ENCODE measurements around the gene CD40LG.
A peak's percentile ranks its signal among the peaks of the same experiment; 100 is the strongest.

Gene CD40LG

GRCh38 chrX:136671006-136671610 lies 23.1 kb downstream of the CD40LG start:
- H3K27me3 ChIP-seq (ENCODE audit: insufficient read depth, low read length, poor library complexity), result no peaks in the 10 kb centered on the region
- H3K23ac ChIP-seq (ENCODE audit: low read length), result no peak overlapping the region
- no peak overlapping the region for H2AK5ac ChIP-seq (ENCODE audit: low read length)
- H2BK15ac ChIP-seq (replicated peaks; ENCODE audit: low read depth), result no peak overlapping the region
- H3K4ac ChIP-seq (ENCODE audit: low read depth, low read length), result no peak overlapping the region
- no peaks in the 10 kb centered on the region for H3K36me3 ChIP-seq (ENCODE audit: control insufficient read depth, insufficient read depth, low read length)
- no peaks in the 10 kb centered on the region for H3K79me2 ChIP-seq (ENCODE audit: control insufficient read depth, insufficient read depth, low read length)
- no peak overlapping the region for H3K27ac ChIP-seq (ENCODE audit: low read depth, low read length)
- H3K4me1 ChIP-seq (ENCODE audit: control insufficient read depth, low read depth, low read length), result no peaks in the 10 kb centered on the region
- H4K5ac ChIP-seq (ENCODE audit: low read length), result no peak overlapping the region
- H3K9ac ChIP-seq (ENCODE audit: low read length), result no peak overlapping the region
- H3K4me3 ChIP-seq (ENCODE audit: low read length), result no peak overlapping the region
- H3K79me1 ChIP-seq (ENCODE audit: low read length), result no peaks in the 10 kb centered on the region
- H2BK5ac ChIP-seq (ENCODE audit: low read length), result no peak overlapping the region
- H3K56ac ChIP-seq (ENCODE audit: low read length), result no peak overlapping the region
- no peak for DNase-seq
- no peak overlapping the region for H4K8ac ChIP-seq (ENCODE audit: low read depth, low read length)
- H2BK120ac ChIP-seq (ENCODE audit: low read depth, low read length), result no peak overlapping the region
- H3K4me2 ChIP-seq (ENCODE audit: low read length), result no peak overlapping the region
- H3K18ac ChIP-seq (ENCODE audit: low read length), result no peak overlapping the region
- WGBS (ENCODE audit: extremely low coverage, insufficient coverage, low lambda C conversion rate), result no CpG with 5 or more reads among the region's 3 CpGs

GRCh38 chrX:136674270-136674985 lies 26.5 kb downstream of the CD40LG start:
- DNase-seq, result no peak
- no peaks in the 10 kb centered on the region for H3K4me1 ChIP-seq (ENCODE audit: control insufficient read depth, low read depth, low read length)
- no peak overlapping the region for H2BK120ac ChIP-seq (ENCODE audit: low read depth, low read length)
- no peak overlapping the region for H2BK15ac ChIP-seq (replicated peaks; ENCODE audit: low read depth)
- H4K5ac ChIP-seq (ENCODE audit: low read length), result no peak overlapping the region
- no peaks in the 10 kb centered on the region for H3K36me3 ChIP-seq (ENCODE audit: control insufficient read depth, insufficient read depth, low read length)
- H3K56ac ChIP-seq (ENCODE audit: low read length), result no peak overlapping the region
- H3K79me1 ChIP-seq (ENCODE audit: low read length), result no peaks in the 10 kb centered on the region
- H4K8ac ChIP-seq (ENCODE audit: low read depth, low read length), result no peak overlapping the region
- no peak overlapping the region for H3K4me2 ChIP-seq (ENCODE audit: low read length)
- no peak overlapping the region for H3K18ac ChIP-seq (ENCODE audit: low read length)
- H3K4ac ChIP-seq (ENCODE audit: low read depth, low read length), result no peak overlapping the region
- no CpG with 5 or more reads among the region's 5 CpGs for WGBS (ENCODE audit: extremely low coverage, insufficient coverage, low lambda C conversion rate)
- no peak overlapping the region for H3K27ac ChIP-seq (ENCODE audit: low read depth, low read length)
- H2BK5ac ChIP-seq (ENCODE audit: low read length), result no peak overlapping the region
- H3K23ac ChIP-seq (ENCODE audit: low read length), result no peak overlapping the region
- H3K27me3 ChIP-seq (ENCODE audit: insufficient read depth, low read length, poor library complexity), result no peaks in the 10 kb centered on the region
- H2AK5ac ChIP-seq (ENCODE audit: low read length), result no peak overlapping the region
- no peak overlapping the region for H3K9ac ChIP-seq (ENCODE audit: low read length)
- no peak overlapping the region for H3K4me3 ChIP-seq (ENCODE audit: low read length)
- H3K79me2 ChIP-seq (ENCODE audit: control insufficient read depth, insufficient read depth, low read length), result no peaks in the 10 kb centered on the region

GRCh38 chrX:136679531-136679930 lies 31.6 kb downstream of the CD40LG start:
- H3K27ac ChIP-seq (ENCODE audit: low read depth, low read length), result no peak overlapping the region
- no peak overlapping the region for H2BK120ac ChIP-seq (ENCODE audit: low read depth, low read length)
- H3K23ac ChIP-seq (ENCODE audit: low read length), result no peak overlapping the region
- H3K56ac ChIP-seq (ENCODE audit: low read length), result no peak overlapping the region
- H3K4me1 ChIP-seq (ENCODE audit: control insufficient read depth, low read depth, low read length), result no peaks in the 10 kb centered on the region
- no peak overlapping the region for H3K4ac ChIP-seq (ENCODE audit: low read depth, low read length)
- no peaks in the 10 kb centered on the region for H3K36me3 ChIP-seq (ENCODE audit: control insufficient read depth, insufficient read depth, low read length)
- no peaks in the 10 kb centered on the region for H3K79me2 ChIP-seq (ENCODE audit: control insufficient read depth, insufficient read depth, low read length)
- no peak for DNase-seq
- H3K4me3 ChIP-seq (ENCODE audit: low read length), result no peak overlapping the region
- no CpG with 5 or more reads among the region's 6 CpGs for WGBS (ENCODE audit: extremely low coverage, insufficient coverage, low lambda C conversion rate)
- H3K27me3 ChIP-seq (ENCODE audit: insufficient read depth, low read length, poor library complexity), result no peaks in the 10 kb centered on the region
- no peak overlapping the region for H2BK15ac ChIP-seq (replicated peaks; ENCODE audit: low read depth)
- H4K5ac ChIP-seq (ENCODE audit: low read length), result no peak overlapping the region
- H3K79me1 ChIP-seq (ENCODE audit: low read length), result no peaks in the 10 kb centered on the region
- no peak overlapping the region for H2BK5ac ChIP-seq (ENCODE audit: low read length)
- H3K9ac ChIP-seq (ENCODE audit: low read length), result no peak overlapping the region
- no peak overlapping the region for H3K4me2 ChIP-seq (ENCODE audit: low read length)
- no peak overlapping the region for H2AK5ac ChIP-seq (ENCODE audit: low read length)
- no peak overlapping the region for H4K8ac ChIP-seq (ENCODE audit: low read depth, low read length)
- no peak overlapping the region for H3K18ac ChIP-seq (ENCODE audit: low read length)

DNA sequence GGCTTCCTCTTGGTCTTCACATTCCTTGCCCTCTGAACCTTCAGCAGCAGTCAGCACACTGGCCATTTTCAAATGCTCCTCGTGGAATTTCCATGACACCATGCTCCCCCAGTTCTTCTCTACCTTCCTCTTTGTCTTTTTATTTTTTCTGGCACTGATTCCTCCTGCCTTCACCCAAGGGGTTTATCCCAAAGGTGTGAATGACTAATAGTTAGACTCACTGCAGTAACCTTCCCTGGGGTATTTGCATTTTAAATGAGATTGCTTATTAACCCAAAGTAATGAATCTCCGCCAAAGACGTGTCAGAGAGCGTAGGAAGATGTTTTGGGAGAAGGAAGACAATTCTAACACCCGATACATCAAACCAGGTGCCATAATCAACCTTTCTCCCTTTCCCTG lies 36.2 kb downstream of the CD40LG start:
- Histone ChIP-seq H2AK5ac (ENCODE audit: low read length) (no peak overlapping the region), H2BK15ac (replicated peaks; ENCODE audit: low read depth) (no peak overlapping the region), H2BK120ac (ENCODE audit: low read depth, low read length) (no peak overlapping the region), H3K4me3 (ENCODE audit: low read length) (no peak overlapping the region), H3K4me1 (ENCODE audit: control insufficient read depth, low read depth, low read length) (no peaks in the 10 kb centered on the region), H3K27ac (ENCODE audit: low read depth, low read length) (no peak overlapping the region), H4K8ac (ENCODE audit: low read depth, low read length) (no peak overlapping the region), H3K56ac (ENCODE audit: low read length) (no peak overlapping the region), H3K18ac (ENCODE audit: low read length) (no peak overlapping the region), H3K79me2 (ENCODE audit: control insufficient read depth, insufficient read depth, low read length) (no peaks in the 10 kb centered on the region), H4K5ac (ENCODE audit: low read length) (no peak overlapping the region), H3K27me3 (ENCODE audit: insufficient read depth, low read length, poor library complexity) (no peaks in the 10 kb centered on the region), H3K36me3 (ENCODE audit: control insufficient read depth, insufficient read depth, low read length) (no peaks in the 10 kb centered on the region), H3K23ac (ENCODE audit: low read length) (no peak overlapping the region), H3K9ac (ENCODE audit: low read length) (no peak overlapping the region), H3K79me1 (ENCODE audit: low read length) (no peaks in the 10 kb centered on the region), H2BK5ac (ENCODE audit: low read length) (no peak overlapping the region), H3K4ac (ENCODE audit: low read depth, low read length) (no peak overlapping the region), H3K4me2 (ENCODE audit: low read length) (no peak overlapping the region)
- WGBS (ENCODE audit: extremely low coverage, insufficient coverage, low lambda C conversion rate), result no CpG with 5 or more reads among the region's 5 CpGs
- no peak for DNase-seq

GRCh38 chrX:136687457-136687856 lies 39.5 kb downstream of the CD40LG start:
- no peak overlapping the region for H4K5ac ChIP-seq (ENCODE audit: low read length)

GRCh38 chrX:136689436-136689835 lies 41.5 kb downstream of the CD40LG start:
- Histone ChIP-seq H3K56ac (ENCODE audit: low read length) (no peak overlapping the region), H3K27me3 (ENCODE audit: insufficient read depth, low read length, poor library complexity) (no peaks in the 10 kb centered on the region), H3K23ac (ENCODE audit: low read length) (no peak overlapping the region), H3K9ac (ENCODE audit: low read length) (no peak overlapping the region), H2BK5ac (ENCODE audit: low read length) (no peak overlapping the region), H3K4me1 (ENCODE audit: control insufficient read depth, low read depth, low read length) (no peaks in the 10 kb centered on the region), H3K4me3 (ENCODE audit: low read length) (no peak overlapping the region), H3K79me2 (ENCODE audit: control insufficient read depth, insufficient read depth, low read length) (no peaks in the 10 kb centered on the region), H3K4me2 (ENCODE audit: low read length) (no peak overlapping the region), H2BK15ac (replicated peaks; ENCODE audit: low read depth) (no peak overlapping the region), H2BK120ac (ENCODE audit: low read depth, low read length) (no peak overlapping the region), H3K18ac (ENCODE audit: low read length) (no peak overlapping the region), H4K5ac (ENCODE audit: low read length) (no peak overlapping the region), H3K36me3 (ENCODE audit: control insufficient read depth, insufficient read depth, low read length) (no peaks in the 10 kb centered on the region), H4K8ac (ENCODE audit: low read depth, low read length) (no peak overlapping the region), H3K4ac (ENCODE audit: low read depth, low read length) (no peak overlapping the region), H3K79me1 (ENCODE audit: low read length) (no peaks in the 10 kb centered on the region), H3K27ac (ENCODE audit: low read depth, low read length) (no peak overlapping the region), H2AK5ac (ENCODE audit: low read length) (no peak overlapping the region)
- WGBS (ENCODE audit: extremely low coverage, insufficient coverage, low lambda C conversion rate), result no CpG with 5 or more reads among the region's 6 CpGs
- DNase-seq, result peak; percentile 39

More at GRCh38 chrX:136687457-136687856, 39.5 kb downstream of the CD40LG start:
- Histone ChIP-seq H3K9ac (ENCODE audit: low read length) (no peak overlapping the region), H3K4me1 (ENCODE audit: control insufficient read depth, low read depth, low read length) (no peaks in the 10 kb centered on the region), H3K4me2 (ENCODE audit: low read length) (no peak overlapping the region), H2BK120ac (ENCODE audit: low read depth, low read length) (no peak overlapping the region), H3K27ac (ENCODE audit: low read depth, low read length) (no peak overlapping the region), H3K4me3 (ENCODE audit: low read length) (no peak overlapping the region), H3K23ac (ENCODE audit: low read length) (no peak overlapping the region), H3K27me3 (ENCODE audit: insufficient read depth, low read length, poor library complexity) (no peaks in the 10 kb centered on the region), H3K56ac (ENCODE audit: low read length) (no peak overlapping the region), H2AK5ac (ENCODE audit: low read length) (no peak overlapping the region), H3K79me1 (ENCODE audit: low read length) (no peaks in the 10 kb centered on the region), H3K36me3 (ENCODE audit: control insufficient read depth, insufficient read depth, low read length) (no peaks in the 10 kb centered on the region), H3K18ac (ENCODE audit: low read length) (no peak overlapping the region), H3K79me2 (ENCODE audit: control insufficient read depth, insufficient read depth, low read length) (no peaks in the 10 kb centered on the region), H3K4ac (ENCODE audit: low read depth, low read length) (no peak overlapping the region), H2BK15ac (replicated peaks; ENCODE audit: low read depth) (no peak overlapping the region), H2BK5ac (ENCODE audit: low read length) (no peak overlapping the region), H4K8ac (ENCODE audit: low read depth, low read length) (no peak overlapping the region)
- no peak for DNase-seq
- WGBS (ENCODE audit: extremely low coverage, insufficient coverage, low lambda C conversion rate), result no CpG with 5 or more reads among the region's 1 CpG

All from mesendoderm (in vitro differentiated cells).